Right cardiac atrium (tissue), 5 donors: ENCODE measurements around the gene CEP63. TPM values are rescaled to one million over a fixed set of nuclear protein-coding genes. Genes with fewer than 3 reads are reported as not detected.

Source experiments
- ATAC-seq, 2 donors: fragments of 200-7000 bp; cut with Tn5 transposase; one replicate each; pipeline versions ENCODE4 v1.8.0 to v1.9.1; 2020; ENCODE audit warnings: moderate library complexity in 2 of 2, mild to moderate bottlenecking in 1 of 2
- DNase-seq, 3 donors: peaks; one replicate each; pipeline ENCODE4 v3.0.0-alpha.2; 2020
- H3K27ac ChIP-seq: one replicate; pipeline ENCODE4 v1.5.1; 2013; ENCODE audit warnings: mild to moderate bottlenecking, low read length, control low read depth, moderate library complexity
- H3K27me3 ChIP-seq: one replicate; pipeline ENCODE4 v1.6.1; 2013; ENCODE audit not compliant: control insufficient read depth, insufficient read depth
- H3K4me1 ChIP-seq: one replicate; pipeline ENCODE4 v1.6.1; 2013; ENCODE audit warnings: low read length; ENCODE audit not compliant: control insufficient read depth, insufficient read depth
- H3K4me3 ChIP-seq: one replicate; pipeline ENCODE4 v1.5.1; 2013; ENCODE audit warnings: low read length, control low read depth
- H3K9me3 ChIP-seq: one replicate; pipeline ENCODE4 v1.6.1; 2013; ENCODE audit warnings: low read length; ENCODE audit not compliant: control insufficient read depth
- WGBS: extraction: QIAGEN DNeasy Blood & Tissue Kit; methylation state at CpG from one replicate; pipeline ENCODE4 v1.1.7; 2013; 5-methylcytosine and 5-hydroxymethylcytosine counted together
- intact Hi-C, 4 donors: fragments of 100-400 bp; cut with DNase I; formaldehyde crosslinking; loops; one replicate each; pipeline versions ENCODE4 v1.11.0 to v1.14.0; 2022 to 2023
- polyA plus RNA-seq: library from polyadenylated mRNA; stranded (reverse); fragments of 200-250 nt; gene quantifications from one replicate; pipeline ENCODE4 v1.2.3, GENCODE V29; 2013
- total RNA-seq, 4 donors: library from RNA; stranded (reverse); fragmentation: NEBNext Ultra II Directional; extraction: Animal tissue kit (Norgen Biotek cat#: 25700); gene quantifications; one replicate each; pipeline ENCODE4 v1.2.1, GENCODE V29; 2021
- donor health status: healthy with polysubstance abuse.
- donor health status: DM: no; HTN: yes; CAD: no.
- donor health status: DM: no; HTN: no; CAD: no.
- donor health status: DM: no; HTN: yes; CAD: no; lungs with severe emphysema.
- donor health status: DM: yes; HTN: yes; CAD: no.

Gene CEP63
- total and polyA plus RNA-seq, 5 donors = 31.3 to 41.6 (median 38.1) TPM

DNA sequence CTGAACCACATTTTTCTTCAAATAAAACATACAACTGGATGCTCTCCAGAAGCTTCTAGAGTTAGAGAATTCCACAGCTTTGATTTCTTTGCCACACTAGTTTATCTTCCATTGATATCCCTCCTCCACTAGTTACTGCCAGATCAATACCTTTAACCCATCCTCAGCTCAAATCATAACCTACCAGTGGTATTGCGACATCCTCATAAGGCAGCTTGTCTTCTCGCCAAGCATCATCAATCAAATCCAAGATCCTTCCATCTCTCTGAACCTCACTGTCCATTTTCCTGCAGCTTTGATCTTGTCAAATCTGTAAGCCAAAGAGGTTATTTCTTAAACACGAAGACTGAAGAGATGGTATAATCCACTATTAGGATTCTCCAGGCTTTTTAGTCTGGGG lies 3.2 kb upstream of the CEP63 start:
- Histone ChIP-seq H3K27ac (no peak overlapping the region), H3K4me1 (no peaks in the 10 kb centered on the region), H3K27me3 (no peaks in the 10 kb centered on the region), H3K4me3 (no peak overlapping the region), H3K9me3 (no peaks in the 10 kb centered on the region)
- DNase-seq (no peak), ATAC-seq (no peak)
- WGBS = 91% methylated on average over 3 of the region's 3 CpGs
- intact Hi-C loops = loop anchor here in 2 of 4 donors (10.0 kb wide), 1 partner anchor 268 kb away; no protein-coding TSS in a partner anchor

DNA sequence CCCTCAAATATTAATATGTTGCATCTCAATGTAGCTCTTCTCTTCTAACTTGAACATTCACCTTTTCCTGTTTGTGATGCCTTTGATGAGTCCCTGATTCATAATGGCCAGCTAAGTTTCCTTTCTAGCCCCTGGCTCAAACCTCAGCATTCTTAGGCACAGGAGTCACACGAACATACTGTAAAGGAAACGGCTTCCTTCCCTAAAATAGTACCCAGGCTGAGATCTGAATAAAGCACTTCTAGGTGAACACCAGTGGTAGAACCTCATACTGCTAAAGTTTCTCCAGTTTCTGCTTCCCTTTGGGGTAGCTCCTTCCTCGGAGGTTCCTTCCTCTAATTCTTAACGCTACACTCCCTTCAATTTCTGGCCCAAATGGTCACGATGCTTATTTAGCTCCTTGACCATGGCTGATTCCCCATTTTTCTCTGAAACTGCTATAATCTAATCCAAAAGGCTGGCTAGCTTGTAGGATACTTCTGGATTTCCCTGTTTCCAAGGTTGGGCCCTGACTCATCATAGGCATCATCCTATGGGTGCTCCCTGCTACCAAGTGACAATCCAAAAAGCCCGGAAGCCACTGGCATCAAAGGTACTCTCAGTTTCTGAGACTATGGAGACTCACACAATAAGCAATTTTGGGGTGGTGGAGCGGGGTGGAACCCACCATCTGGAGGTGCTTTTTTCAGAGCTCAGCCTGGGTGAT lies 2.5 kb upstream of the CEP63 start:
- H3K9me3 ChIP-seq = no peaks in the 10 kb centered on the region
- intact Hi-C loops = loop anchor here in 2 of 4 donors (10.0 kb wide), 1 partner anchor 269 kb away; no protein-coding TSS in a partner anchor
- H3K4me3 ChIP-seq = no peak overlapping the region
- ATAC-seq = no peak
- peak in 1 of 3 donors; percentile 32 for DNase-seq
- H3K27me3 ChIP-seq = no peaks in the 10 kb centered on the region
- H3K4me1 ChIP-seq = no peaks in the 10 kb centered on the region
- peak overlapping the region; percentile 31 for H3K27ac ChIP-seq
- WGBS = 70% methylated on average over 7 of the region's 7 CpGs

DNA sequence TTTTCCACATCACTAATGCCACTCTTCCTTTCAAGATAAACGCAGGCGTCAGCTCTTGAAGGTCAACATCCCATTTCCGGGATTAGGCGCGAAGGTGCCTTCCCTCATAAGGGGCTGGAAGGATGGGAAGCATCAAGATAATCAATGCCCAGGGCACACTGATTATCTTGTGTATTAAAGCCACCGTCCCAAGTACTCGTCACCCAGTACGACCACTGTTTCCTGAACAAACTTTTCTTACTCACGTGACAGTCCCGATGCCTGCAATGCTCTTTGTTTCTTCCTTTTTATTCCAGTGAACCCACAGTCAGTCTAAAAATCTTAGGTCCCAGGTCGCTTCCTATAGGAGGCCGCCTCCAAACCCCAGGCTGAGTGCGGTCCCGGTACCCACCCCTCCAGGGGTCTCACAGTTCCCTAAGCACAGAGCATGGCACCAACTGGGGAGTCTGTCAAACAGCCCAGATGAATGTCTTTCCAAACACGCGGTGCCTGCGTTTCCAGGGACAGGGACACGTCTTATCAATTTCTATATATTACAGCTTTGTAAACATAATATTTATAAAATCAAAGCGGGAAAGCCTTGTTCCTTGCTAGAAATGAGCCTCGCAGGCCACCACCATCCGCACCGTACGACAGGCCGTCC lies 661 bp upstream of the CEP63 start:
- whole genome bisulfite sequencing = 1% methylated on average over 24 of the region's 24 CpGs
- peak; percentile 38 to 97 (median 93) for DNase-seq
- H3K4me1 ChIP-seq = no peaks in the 10 kb centered on the region

DNA sequence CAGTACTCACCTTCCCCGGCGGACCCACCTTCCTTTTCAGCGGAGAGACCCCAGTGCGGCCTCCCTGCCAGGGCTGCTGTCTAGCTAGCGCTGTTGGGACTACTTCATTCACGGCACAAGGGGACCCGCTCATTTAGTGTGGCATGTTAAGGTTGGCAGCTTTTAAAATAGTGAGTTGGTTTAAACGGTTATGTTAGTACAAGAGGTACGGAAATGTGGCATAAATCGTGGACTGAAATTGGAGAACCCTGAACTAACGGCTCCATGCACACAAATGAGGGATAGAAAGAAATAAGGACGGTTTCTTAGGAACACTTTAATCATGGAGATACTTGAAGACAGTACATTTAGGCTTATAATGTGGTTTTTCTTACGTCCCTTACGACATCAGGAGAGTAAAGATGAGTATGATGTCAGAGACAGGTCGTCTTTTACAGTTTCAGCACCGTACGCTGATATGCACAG lies 752 bp downstream of the CEP63 start:
- DNase-seq (no peak), ATAC-seq (peak in 1 of 2 donors; percentile 19)
- 1% methylated on average over 17 of the region's 17 CpGs for WGBS
- H3K4me1 ChIP-seq = no peaks in the 10 kb centered on the region
- H3K9me3 ChIP-seq = no peaks in the 10 kb centered on the region
- peak overlapping the region; percentile 86 for H3K4me3 ChIP-seq
- no peaks in the 10 kb centered on the region for H3K27me3 ChIP-seq
- intact Hi-C loops = loop anchor here in 2 of 4 donors (10.0 kb wide), 1 partner anchor 272 kb away; no protein-coding TSS in a partner anchor
- peak overlapping the region; percentile 59 for H3K27ac ChIP-seq

More for the DNA sequence above, 661 bp upstream of the CEP63 start:
- Histone ChIP-seq H3K27me3 (no peaks in the 10 kb centered on the region), H3K9me3 (no peaks in the 10 kb centered on the region), H3K27ac (peak overlapping the region; percentile 97), H3K4me3 (peak overlapping the region; percentile 86)
- intact Hi-C loops = loop anchor here in 2 of 4 donors (10.0 kb wide), 1 partner anchor 270 kb away; no protein-coding TSS in a partner anchor
- peak; percentile 2 to 34 for ATAC-seq

DNA sequence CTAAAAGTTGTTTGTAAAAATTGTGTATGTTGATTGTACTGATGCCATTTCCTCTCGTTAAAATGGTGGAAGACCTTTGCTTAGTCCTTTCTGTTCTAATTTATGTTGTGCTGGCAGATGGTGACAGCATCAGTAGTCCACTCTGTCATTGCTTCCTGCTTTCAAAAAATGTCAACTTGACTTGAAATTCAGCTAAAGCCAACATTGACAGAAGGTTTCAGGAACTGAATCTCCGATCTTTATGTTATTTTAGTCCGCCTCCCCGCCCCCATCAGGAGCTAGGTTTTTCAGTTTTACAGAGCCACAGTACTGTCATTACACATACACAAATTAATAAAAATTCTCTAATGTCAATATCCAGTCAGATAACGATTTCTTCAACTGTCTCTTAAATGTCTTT lies 1.5 kb downstream of the CEP63 start:
- no peaks in the 10 kb centered on the region for H3K4me1 ChIP-seq
- DNase-seq (peak in 2 of 3 donors; percentile 59 to 62), ATAC-seq (no peak)
- H3K27me3 ChIP-seq = no peaks in the 10 kb centered on the region
- H3K27ac ChIP-seq = no peak overlapping the region
- H3K9me3 ChIP-seq = no peaks in the 10 kb centered on the region
- peak overlapping the region; percentile 86 for H3K4me3 ChIP-seq
- intact Hi-C loops = loop anchor here in 2 of 4 donors (10.0 kb wide), 1 partner anchor 273 kb away; no protein-coding TSS in a partner anchor
- 56% methylated on average over 5 of the region's 5 CpGs for WGBS

DNA sequence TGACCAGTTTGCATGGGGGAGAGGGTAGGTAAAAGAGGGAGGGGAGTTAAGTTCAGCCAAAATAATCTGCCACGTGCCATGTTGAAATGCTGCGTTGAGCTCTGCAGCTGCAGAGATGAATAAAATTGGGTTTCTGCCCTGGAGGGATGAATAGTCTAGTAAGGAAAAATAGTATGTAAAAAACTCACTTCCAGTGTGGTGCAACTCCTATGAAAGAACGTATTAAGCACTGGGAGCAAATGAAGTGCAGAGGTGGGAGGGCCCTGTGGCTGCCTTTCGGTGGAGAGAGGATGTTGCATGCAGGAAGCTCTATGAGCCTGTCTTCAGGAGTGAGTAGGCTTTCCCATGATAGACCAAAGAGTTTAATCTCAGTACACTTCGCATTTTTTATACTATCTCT lies 8.6 kb downstream of the CEP63 start:
- H3K4me3 ChIP-seq = no peak overlapping the region
- H3K9me3 ChIP-seq = no peaks in the 10 kb centered on the region
- peaks cover 3% of the 10 kb centered on the region for H3K4me1 ChIP-seq
- no peaks in the 10 kb centered on the region for H3K27me3 ChIP-seq
- intact Hi-C loops = no loop called here
- ATAC-seq (no peak), DNase-seq (no peak)
- no peak overlapping the region for H3K27ac ChIP-seq
- WGBS = 71% methylated on average over 5 of the region's 5 CpGs

DNA sequence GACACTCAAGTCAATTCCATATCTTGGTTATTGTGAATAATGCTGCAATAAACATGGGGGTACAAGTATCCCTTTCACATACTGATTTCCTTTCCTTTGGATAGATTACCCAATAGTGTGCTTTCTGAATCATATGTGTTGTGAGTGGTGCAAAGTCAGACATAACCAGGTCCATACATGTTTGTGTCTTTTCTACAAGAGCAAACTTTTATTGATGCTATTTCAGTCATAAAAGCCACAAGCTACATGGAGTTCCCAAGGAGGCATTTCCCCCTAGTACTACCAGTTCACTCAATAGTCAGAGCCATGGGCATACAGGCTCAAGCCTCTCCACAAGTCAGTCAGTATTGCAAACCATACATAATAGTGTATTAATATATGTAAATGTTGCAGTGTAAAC lies 10.1 kb downstream of the CEP63 start:
- ATAC-seq (no peak), DNase-seq (no peak)
- intact Hi-C loops = no loop called here
- Histone ChIP-seq H3K4me3 (no peak overlapping the region), H3K27me3 (no peaks in the 10 kb centered on the region), H3K9me3 (no peaks in the 10 kb centered on the region), H3K4me1 (peaks cover 3% of the 10 kb centered on the region), H3K27ac (no peak overlapping the region)

DNA sequence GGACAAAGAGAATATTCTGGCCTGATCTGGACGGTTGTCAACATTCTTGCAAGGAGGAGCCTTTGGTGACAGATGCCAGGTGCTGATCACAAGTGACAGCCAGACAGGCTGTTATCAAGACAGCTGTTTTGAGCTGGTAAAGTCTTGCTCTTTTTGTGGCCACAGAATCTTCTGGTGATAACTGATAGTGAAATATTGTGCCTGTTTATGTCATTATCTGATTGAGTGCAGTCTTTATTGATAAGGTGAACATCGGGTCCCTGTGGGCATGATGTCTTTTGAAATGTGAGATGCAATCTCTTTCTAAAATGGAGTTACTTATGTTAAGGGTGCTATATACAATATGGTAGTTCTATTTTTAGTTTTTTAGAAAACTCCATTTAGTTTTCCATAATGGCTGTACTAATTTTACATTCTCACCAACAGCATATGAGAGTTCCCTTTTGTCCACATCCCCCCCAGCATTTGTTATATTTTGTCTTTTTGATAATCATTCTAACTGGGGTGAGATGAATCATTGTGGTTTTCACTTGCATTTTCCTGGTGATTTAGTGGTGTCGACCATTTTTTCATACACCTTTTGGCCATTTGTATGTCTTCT lies 10.7 kb downstream of the CEP63 start:
- peaks cover 3% of the 10 kb centered on the region for H3K4me1 ChIP-seq
- no peak overlapping the region for H3K27ac ChIP-seq
- no peak overlapping the region for H3K4me3 ChIP-seq
- no peak for DNase-seq
- H3K9me3 ChIP-seq = no peaks in the 10 kb centered on the region
- intact Hi-C loops = no loop called here
- ATAC-seq = no peak
- H3K27me3 ChIP-seq = no peaks in the 10 kb centered on the region
- WGBS = 43% methylated on average over 3 of the region's 3 CpGs

DNA sequence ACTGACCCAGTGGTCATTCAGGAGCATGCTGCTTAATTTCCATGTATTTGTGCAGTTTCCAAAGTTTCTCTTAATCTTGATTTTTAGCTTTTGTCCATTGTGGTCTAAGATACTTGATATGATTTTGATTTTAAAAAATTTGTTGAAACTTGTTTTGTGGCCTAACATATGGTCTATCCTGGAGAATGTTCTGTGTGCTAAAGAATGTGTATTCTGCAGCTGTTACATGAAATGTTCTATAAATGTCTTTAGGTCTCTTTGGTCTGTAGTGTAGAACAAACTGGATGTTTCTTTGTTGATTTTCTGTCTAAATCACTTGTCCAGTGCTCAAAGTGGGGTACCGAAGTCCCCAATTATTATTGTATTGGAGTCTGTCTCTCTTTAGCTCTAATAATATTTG lies 17.4 kb downstream of the CEP63 start:
- intact Hi-C loops = no loop called here
- Histone ChIP-seq H3K27ac (no peak overlapping the region), H3K9me3 (no peaks in the 10 kb centered on the region), H3K4me1 (no peaks in the 10 kb centered on the region), H3K4me3 (no peak overlapping the region), H3K27me3 (no peaks in the 10 kb centered on the region)
- WGBS = 100% methylated on average over 1 of the region's 1 CpG
- DNase-seq = no peak
- ATAC-seq = no peak

DNA sequence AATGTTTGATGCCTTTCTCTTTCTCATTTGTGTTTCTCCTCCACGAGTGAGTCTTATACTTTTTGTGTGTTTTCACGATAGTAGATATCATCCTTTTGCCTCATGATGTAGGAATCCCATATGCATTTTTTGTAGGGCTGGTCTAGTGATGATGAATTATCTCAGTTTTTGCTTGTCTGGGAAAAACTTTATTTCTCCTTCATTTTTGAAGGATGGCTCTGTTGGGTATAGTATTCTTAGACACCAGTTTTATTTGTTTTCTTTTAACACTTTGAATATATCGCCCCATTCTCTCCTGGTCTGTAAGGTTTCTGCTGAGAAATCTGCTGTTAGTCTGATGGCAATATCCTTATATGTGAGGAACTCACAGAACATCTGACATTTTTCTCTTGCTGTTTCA lies 18.3 kb downstream of the CEP63 start:
- ATAC-seq (no peak), DNase-seq (no peak)
- no peaks in the 10 kb centered on the region for H3K27me3 ChIP-seq
- no peaks in the 10 kb centered on the region for H3K9me3 ChIP-seq
- H3K4me1 ChIP-seq = no peaks in the 10 kb centered on the region
- intact Hi-C loops = no loop called here
- no peak overlapping the region for H3K4me3 ChIP-seq
- 85% methylated on average over 3 of the region's 3 CpGs for WGBS
- H3K27ac ChIP-seq = no peak overlapping the region

DNA sequence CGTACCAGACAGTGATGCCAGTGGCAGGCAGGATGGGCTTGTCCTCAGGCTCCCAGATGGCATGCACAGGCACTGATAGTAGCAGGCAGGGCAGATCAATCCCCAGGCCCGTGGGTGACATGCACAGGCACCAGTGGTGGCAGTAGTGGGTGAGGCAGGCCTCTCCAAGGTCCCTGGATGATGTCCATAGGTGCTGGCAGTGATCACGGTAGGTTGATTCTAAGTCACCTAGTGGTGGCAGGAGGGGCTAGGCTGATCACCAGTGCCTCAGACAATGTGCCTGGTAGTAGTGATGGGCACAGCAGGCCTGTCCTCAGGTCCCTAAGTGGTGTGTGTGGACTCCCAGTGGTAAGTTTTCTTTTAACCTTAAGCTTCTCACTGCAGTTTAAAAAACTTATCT lies 19.6 kb downstream of the CEP63 start:
- ATAC-seq (no peak), DNase-seq (no peak)
- no peaks in the 10 kb centered on the region for H3K9me3 ChIP-seq
- H3K27me3 ChIP-seq = no peaks in the 10 kb centered on the region
- no peak overlapping the region for H3K4me3 ChIP-seq
- intact Hi-C loops = no loop called here
- WGBS = 86% methylated on average over 3 of the region's 3 CpGs
- no peak overlapping the region for H3K27ac ChIP-seq
- no peaks in the 10 kb centered on the region for H3K4me1 ChIP-seq
